ENCODE measurements around the gene NLRC4. TPM values are rescaled to one million over a fixed set of nuclear protein-coding genes. Genes with fewer than 3 reads are reported as not detected.

The NLRC4 gene
- total and polyA plus RNA-seq, 2 of the 8 experiments (the other 6 are each of a cell fraction or from before 2014, with no cell fraction given), result not detected

GRCh38 chr2:32192418-32192817 lies 72.3 kb downstream of the NLRC4 start:
- Histone ChIP-seq H3K36me3 (ENCODE audit: control insufficient read depth in 2 of 4, insufficient read depth in 4 of 4, low read length in 3 of 4) (peaks cover 0 to 6% (median under 1%) of the 10 kb centered on the region in 4 experiments; a peak in 3 of 8 replicates), H3K9me3 (ENCODE audit: insufficient read depth in 2 of 2, low read depth in 1 of 2, low read length in 1 of 2) (no peaks in the 10 kb centered on the region), H3K4me2 (ENCODE audit: insufficient read depth in 1 of 2, low read depth in 2 of 2, low read length in 2 of 2) (no peak overlapping the region), H3K4me3 (ENCODE audit: extremely low read depth in 1 of 4, insufficient read depth in 2 of 4, low read depth in 3 of 4, low read length in 4 of 4) (no peak overlapping the region), H2BK5ac (ENCODE audit: low read depth, low read length) (no peak overlapping the region), H3K56ac (replicated peaks; ENCODE audit: insufficient read length, low read depth, low read length) (no peak overlapping the region), H3K14ac (ENCODE audit: insufficient read length) (no peak overlapping the region), H3K79me1 (ENCODE audit: low read depth, low read length) (no peaks in the 10 kb centered on the region), H3K4ac (replicated peaks; ENCODE audit: insufficient read length, low read depth, low read length) (no peak overlapping the region), H2BK20ac (ENCODE audit: low read length) (no peak overlapping the region), H3K9ac (replicated peaks in 1 of 4; ENCODE audit: extremely low read depth in 1 of 4, low read depth in 3 of 4, low read length in 3 of 4) (no peak overlapping the region), H2AFZ (ENCODE audit: low read length) (no peak overlapping the region), H2BK15ac (ENCODE audit: low read length) (no peak overlapping the region), H4K5ac (ENCODE audit: insufficient read length, low read depth, low read length) (no peak overlapping the region), H2BK12ac (ENCODE audit: low read depth, low read length) (no peak overlapping the region), H3K27me3 (replicated peaks in 1 of 4; ENCODE audit: control insufficient read depth in 3 of 4, extremely low read depth in 1 of 4, insufficient read depth in 3 of 4, low read length in 3 of 4) (no peaks in the 10 kb centered on the region), H3K23me2 (ENCODE audit: low read depth, low read length) (no peaks in the 10 kb centered on the region; the same call in 1 of the 2 replicates), H2AK5ac (ENCODE audit: low read depth, low read length) (no peak overlapping the region), H4K20me1 (replicated peaks in 1 of 2; ENCODE audit: control insufficient read depth in 1 of 2, insufficient read depth in 2 of 2, low read length in 2 of 2) (no peaks in the 10 kb centered on the region), H3K23ac (ENCODE audit: insufficient read length) (no peak overlapping the region), H3K18ac (ENCODE audit: extremely low read depth, low read length) (no peak overlapping the region), H2BK120ac (replicated peaks; ENCODE audit: low read depth, low read length) (no peak overlapping the region), H4K91ac (replicated peaks; ENCODE audit: insufficient read length, low read length) (no peak overlapping the region), H3K27ac (ENCODE audit: low read depth, low read length) (no peak overlapping the region), H4K8ac (ENCODE audit: extremely low read depth, insufficient read depth, low read length) (no peak overlapping the region), H3K79me2 (ENCODE audit: control insufficient read depth in 1 of 2, insufficient read depth in 2 of 2, low read length in 2 of 2) (no peaks in the 10 kb centered on the region), H3K4me1 (replicated peaks in 1 of 4; ENCODE audit: control insufficient read depth in 3 of 4, insufficient read depth in 4 of 4, low read length in 3 of 4) (no peaks in the 10 kb centered on the region)
- WGBS, 2 experiments (ENCODE audit: extremely low coverage in 1 of 2, insufficient coverage in 1 of 2, insufficient read length in 1 of 2, insufficient replicate concordance in 2 of 2, low coverage in 1 of 2, low lambda C conversion rate in 2 of 2, missing lambda C conversion rate in 1 of 2), result 96% methylated on average over 1 of the region's 1 CpG; no CpG with 5 or more reads in 1 of the 2 experiments
- TF ChIP-seq CBX5 (IDR thresholded peaks at IDR 0.05; ENCODE audit: low read depth, low read length) (no peak), PHF8 (conservative IDR thresholded peaks at IDR 0.05; ENCODE audit: low read depth, low read length) (no peak), KDM1A (IDR thresholded peaks at IDR 0.05; ENCODE audit: borderline replicate concordance, low read length) (no peak), EZH2 (IDR thresholded peaks at IDR 0.05; ENCODE audit: low read depth, low read length, severe bottlenecking) (no peak), SIX5 (IDR thresholded peaks at IDR 0.05; ENCODE audit: low read depth, low read length) (no peak), TAF7 (optimal IDR thresholded peaks at IDR 0.05; ENCODE audit: borderline replicate concordance, low read depth, low read length) (no peak), BACH1 (IDR thresholded peaks at IDR 0.05; ENCODE audit: low read length) (no peak), SIRT6 (IDR thresholded peaks at IDR 0.05; ENCODE audit: low read length) (no peak), TEAD4 (IDR thresholded peaks at IDR 0.05; ENCODE audit: low read depth, low read length) (no peak), SP4 (IDR thresholded peaks at IDR 0.05; ENCODE audit: low read length) (no peak), TCF12 (IDR thresholded peaks at IDR 0.05; ENCODE audit: low read depth, low read length) (no peak), CHD2 (IDR thresholded peaks at IDR 0.05; ENCODE audit: low read length) (no peak), POU5F1 (IDR thresholded peaks at IDR 0.05; ENCODE audit: low read depth, low read length) (no peak)
- CTCF ChIA-PET (ENCODE audit: partially characterized antibody), result no interaction called here
- FAIRE-seq, result no peak
- no peak for DNase-seq (ENCODE audit: low read depth in 1 of 2, low spot score in 2 of 2)
- POLR2A ChIA-PET (ENCODE audit: partially characterized antibody), result no interaction called here

Measured in H1 (cell line).